ENCODE measurements around the gene BCAS3. TPM values are rescaled to one million over a fixed set of nuclear protein-coding genes. Genes with fewer than 3 reads are reported as not detected.

The BCAS3 gene
- total RNA-seq, 1 experiment from 2014 or later = 26.3 TPM

- POLR2A ChIA-PET = no interaction called here
- H3K36me3 ChIP-seq (ENCODE audit: control insufficient read depth in 1 of 2, insufficient read depth in 2 of 2, low read length in 2 of 2) = no peaks in the 10 kb centered on the region
- H3K27me3 ChIP-seq (ENCODE audit: insufficient read depth, low read length) = no peaks in the 10 kb centered on the region
- RAD21 ChIA-PET (ENCODE audit: low non-redundant PET in 1 of 2, low total read pairs in 2 of 2, uncharacterized antibody in 2 of 2, unreplicated experiment in 2 of 2) = no interaction called here
- intact Hi-C loops (cut with micrococcal nuclease) = no loop called here
- CTCF ChIA-PET = no interaction called here
- no peak for DNase-seq (ENCODE audit: low read depth, low spot score)
- no peak for ATAC-seq
- H4K20me1 ChIP-seq (ENCODE audit: insufficient read depth) = no peaks in the 10 kb centered on the region
- no peak overlapping the region for H3K4me3 ChIP-seq (replicated peaks in 1 of 2; ENCODE audit: low read depth in 1 of 2, low read length in 2 of 2)
- H2AFZ ChIP-seq (ENCODE audit: low read depth, low read length, poor library complexity, severe bottlenecking) = no peak overlapping the region
- H3K9ac ChIP-seq (ENCODE audit: low read length) = no peak overlapping the region
- no peaks in the 10 kb centered on the region for H3K79me2 ChIP-seq (ENCODE audit: insufficient read depth, low read length)
- no peak overlapping the region for H3K4me2 ChIP-seq (ENCODE audit: low read length)
- no peaks in the 10 kb centered on the region for H3K9me3 ChIP-seq (ENCODE audit: control insufficient read depth in 1 of 2, insufficient read depth in 1 of 2, low read depth in 1 of 2, low read length in 2 of 2)
- TF ChIP-seq TCF7L2 (IDR thresholded peaks at IDR 0.05; ENCODE audit: borderline replicate concordance, extremely low read depth, insufficient read depth, insufficient read length) = no peak
- no peak for TF ChIP-seq REST (IDR thresholded peaks at IDR 0.05; ENCODE audit: low read depth)
- TF ChIP-seq SP1 (IDR thresholded peaks at IDR 0.05; ENCODE audit: low read depth) = no peak
- TF ChIP-seq EGR1 (IDR thresholded peaks at IDR 0.05; ENCODE audit: low read depth) = no peak
- TF ChIP-seq EZH2phosphoT487 (IDR thresholded peaks at IDR 0.05; ENCODE audit: borderline replicate concordance) = no peak
- no peak for TF ChIP-seq FOSL1 (IDR thresholded peaks at IDR 0.05; ENCODE audit: low read depth)
- TF ChIP-seq YY1 (IDR thresholded peaks at IDR 0.05; ENCODE audit: extremely low read depth, insufficient replicate concordance, low read depth, low read length) = no peak
- TF ChIP-seq ZNF274 (IDR thresholded peaks at IDR 0.05; ENCODE audit: low read depth, low read length) = no peak
- TF ChIP-seq RAD21 (IDR thresholded peaks at IDR 0.05; ENCODE audit: low read depth) = no peak
- no peak for TF ChIP-seq MAX (IDR thresholded peaks at IDR 0.05)
- no peak for TF ChIP-seq ZFX (IDR thresholded peaks at IDR 0.05)
- TF ChIP-seq POLR2A (IDR thresholded peaks at IDR 0.05; ENCODE audit: borderline replicate concordance, extremely low read depth, insufficient read depth, insufficient read length) = no peak
- no peaks in the 10 kb centered on the region for H3K4me1 ChIP-seq (ENCODE audit: control insufficient read depth in 1 of 2, insufficient read depth in 2 of 2, low read length in 2 of 2)
- H3K27ac ChIP-seq (ENCODE audit: low read depth, low read length) = no peak overlapping the region
- no TSS peak for BruUV-seq (replicated peaks)
- H3K9me2 ChIP-seq (ENCODE audit: insufficient read depth) = no peaks in the 10 kb centered on the region
Observed at GRCh38 chr17:61157246-61157886, 479.7 kb downstream of the BCAS3 start.

Data from HCT116 (cell line).